HG02885 (cell line): ENCODE measurements around the gene PIK3R3.

Experiments used
- ATAC-seq: cut with Tn5 transposase; IDR thresholded peaks from one replicate; pipeline ENCODE4 v1.9.1; 2021; ENCODE audit warnings: mild to moderate bottlenecking; ENCODE audit not compliant: unreplicated experiment, poor library complexity

Gene PIK3R3

GRCh38 chr1:46132529-46133180 is at the start of gene PIK3R3:
PIK3R3 (minus strand) TSS chr1:46132629; CDS start chr1:46131952, 677 bp downstream.
- peak; percentile 88 for ATAC-seq

GRCh38 chr1:46181343-46182260 is 49.2 kb upstream of the PIK3R3 start:
- ATAC-seq: no peak

- ATAC-seq: no peak
These were observed 47.7 kb upstream of the PIK3R3 start for GRCh38 chr1:46180082-46180616.

- no peak for ATAC-seq
These were observed 47.0 kb upstream of the PIK3R3 start for GRCh38 chr1:46179138-46180081.

GRCh38 chr1:46176211-46176865 is 43.9 kb upstream of the PIK3R3 start, which contains the start of gene P3R3URF:
P3R3URF (minus strand) TSS chr1:46176488; CDS start chr1:46176471, 17 bp downstream.
- ATAC-seq: no peak

GRCh38 chr1:46175243-46175642 is 42.8 kb upstream of the PIK3R3 start:
- no peak for ATAC-seq

GRCh38 chr1:46174448-46175231 is 42.2 kb upstream of the PIK3R3 start, which contains the start of gene TSPAN1:
TSPAN1 (plus strand) TSS chr1:46175087; CDS start chr1:46181108, 6,021 bp downstream.
- ATAC-seq: no peak

GRCh38 chr1:46173361-46173856 is 41.0 kb upstream of the PIK3R3 start:
- ATAC-seq: no peak

- no peak for ATAC-seq
These were observed 39.9 kb upstream of the PIK3R3 start for GRCh38 chr1:46172321-46172720.

- ATAC-seq: no peak
These were observed 39.4 kb upstream of the PIK3R3 start for GRCh38 chr1:46171871-46172270.

GRCh38 chr1:46171351-46171750 is 38.9 kb upstream of the PIK3R3 start:
- ATAC-seq: no peak

- ATAC-seq: no peak
These were observed 37.5 kb upstream of the PIK3R3 start for GRCh38 chr1:46169811-46170454.

- no peak for ATAC-seq
These were observed 36.0 kb upstream of the PIK3R3 start for GRCh38 chr1:46168477-46168876.

- no peak for ATAC-seq
These were observed 34.4 kb upstream of the PIK3R3 start for GRCh38 chr1:46166521-46167462.

GRCh38 chr1:46160212-46160611 is 27.8 kb upstream of the PIK3R3 start:
- no peak for ATAC-seq

GRCh38 chr1:46159516-46159915 is 27.1 kb upstream of the PIK3R3 start:
- ATAC-seq: no peak
